ENCODE data around the gene COL13A1.

Gene COL13A1

DNA sequence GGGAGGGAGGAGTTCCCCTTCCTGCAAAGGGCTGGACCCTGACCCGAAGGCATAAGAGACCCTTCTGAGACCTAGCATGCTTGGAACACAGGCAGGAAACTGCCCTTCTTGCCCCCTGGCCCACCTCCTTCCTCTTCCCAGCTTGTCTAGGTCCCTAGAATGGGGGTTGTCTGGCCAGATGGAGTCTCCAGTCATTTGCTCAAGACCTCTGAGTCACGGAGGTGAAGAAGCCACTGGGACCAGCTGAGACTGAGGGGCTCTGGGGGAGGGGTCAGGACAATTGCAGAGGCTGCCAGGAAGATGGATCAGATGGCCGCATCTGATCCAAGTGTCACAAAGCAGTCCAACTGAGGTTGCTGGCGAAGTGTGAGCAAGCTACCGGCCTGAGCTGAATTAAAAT, 46.2 kb downstream of the COL13A1 start:
- DNase-seq: no peak

DNA sequence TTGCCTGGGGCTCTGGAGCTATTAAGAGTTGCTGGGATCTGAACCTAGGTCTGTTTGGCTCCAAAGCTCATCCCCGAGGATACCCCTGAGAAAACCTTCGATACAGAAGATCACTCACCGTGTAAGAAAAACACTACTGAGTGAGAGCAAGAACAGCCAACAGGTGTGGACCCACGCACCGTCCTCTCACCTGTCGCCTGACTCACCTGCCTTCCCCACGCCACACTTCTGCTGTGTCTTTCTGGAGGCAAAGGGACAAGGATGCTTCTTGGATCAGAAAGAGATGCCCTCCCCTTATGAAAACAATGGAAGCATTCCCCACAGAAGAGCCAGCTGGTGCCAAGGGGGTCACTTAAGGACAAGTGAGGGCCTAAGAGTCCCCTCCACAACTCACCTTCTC, 46.7 kb downstream of the COL13A1 start:
- no peak for DNase-seq

DNA sequence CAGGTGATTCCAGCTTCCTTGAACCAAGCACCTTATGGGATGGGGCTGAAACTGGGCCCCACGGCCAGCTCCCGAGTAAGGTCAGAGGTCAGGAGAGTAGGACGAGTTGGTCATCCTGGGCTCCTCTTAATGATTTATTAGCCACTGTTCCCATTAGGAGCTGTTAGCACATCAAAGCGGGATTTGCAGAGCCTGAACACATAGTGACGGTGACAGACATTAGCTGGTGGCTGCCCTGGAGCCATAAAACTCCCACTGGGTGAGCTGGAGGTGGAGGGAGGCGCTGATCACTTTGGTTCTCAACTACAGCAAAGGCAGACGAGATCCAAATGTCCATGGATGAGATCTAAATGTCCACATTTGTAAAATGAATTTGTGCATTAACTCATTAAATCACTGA, 48.1 kb downstream of the COL13A1 start:
- no peak for DNase-seq

DNA sequence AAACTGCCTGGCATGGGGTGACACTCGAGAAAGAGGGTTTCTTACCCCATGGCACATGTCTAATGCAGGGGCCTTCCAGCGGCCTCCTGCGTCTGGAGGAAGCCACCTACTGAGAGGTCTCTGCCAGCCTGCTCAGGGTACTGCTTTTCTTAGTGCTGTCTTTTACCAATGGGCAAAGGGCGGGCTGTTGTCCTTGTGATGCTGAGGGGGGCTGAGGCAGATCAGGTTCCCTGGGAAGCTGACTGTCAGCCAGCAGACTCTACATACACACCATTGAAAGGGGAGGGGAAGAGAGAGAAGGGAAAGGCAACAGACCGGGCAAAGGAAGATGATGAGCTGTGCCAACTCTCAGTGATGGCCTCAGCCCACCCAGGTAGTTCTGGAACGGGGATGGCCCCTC, 48.7 kb downstream of the COL13A1 start:
- no peak for DNase-seq

DNA sequence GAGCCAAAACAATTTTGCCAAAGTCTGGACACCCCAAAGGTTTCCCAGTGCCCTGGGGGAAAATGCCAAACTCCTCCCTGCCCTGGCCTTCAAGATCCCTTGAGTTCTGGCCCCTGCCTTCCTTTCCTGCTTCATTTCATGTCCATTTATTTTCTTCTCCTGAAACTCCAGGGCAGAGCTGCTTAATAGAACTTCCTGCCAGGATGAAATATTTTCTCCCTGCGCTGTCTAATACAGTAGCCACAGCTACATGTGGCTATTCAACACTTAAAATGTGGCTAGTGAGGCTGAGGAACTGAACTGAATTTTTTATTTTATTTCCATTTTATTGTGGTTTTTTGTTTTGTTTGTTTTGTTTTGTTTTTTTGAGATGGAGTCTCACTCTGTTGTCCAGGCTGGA, 49.6 kb downstream of the COL13A1 start:
- DNase-seq: no peak

DNA sequence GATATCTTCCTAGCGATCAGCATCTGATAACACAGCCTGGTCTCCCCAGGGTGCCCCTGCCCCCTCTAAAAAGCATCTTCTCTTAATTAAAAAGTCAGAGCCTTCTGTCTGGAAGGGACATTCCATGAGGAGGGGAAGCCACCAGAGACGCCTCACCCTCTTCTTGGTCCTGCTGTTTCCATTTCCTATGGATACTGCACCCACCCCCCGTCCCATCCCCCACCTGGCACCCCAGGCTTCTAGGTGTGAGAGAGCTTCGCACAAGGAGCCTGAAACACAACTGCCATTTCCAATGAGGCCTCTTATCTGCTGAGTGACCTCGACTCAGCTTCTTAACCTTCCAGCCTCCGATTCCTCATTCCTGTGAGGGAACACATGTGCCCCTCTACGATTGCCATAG, 51.4 kb downstream of the COL13A1 start:
- DNase-seq: no peak

DNA sequence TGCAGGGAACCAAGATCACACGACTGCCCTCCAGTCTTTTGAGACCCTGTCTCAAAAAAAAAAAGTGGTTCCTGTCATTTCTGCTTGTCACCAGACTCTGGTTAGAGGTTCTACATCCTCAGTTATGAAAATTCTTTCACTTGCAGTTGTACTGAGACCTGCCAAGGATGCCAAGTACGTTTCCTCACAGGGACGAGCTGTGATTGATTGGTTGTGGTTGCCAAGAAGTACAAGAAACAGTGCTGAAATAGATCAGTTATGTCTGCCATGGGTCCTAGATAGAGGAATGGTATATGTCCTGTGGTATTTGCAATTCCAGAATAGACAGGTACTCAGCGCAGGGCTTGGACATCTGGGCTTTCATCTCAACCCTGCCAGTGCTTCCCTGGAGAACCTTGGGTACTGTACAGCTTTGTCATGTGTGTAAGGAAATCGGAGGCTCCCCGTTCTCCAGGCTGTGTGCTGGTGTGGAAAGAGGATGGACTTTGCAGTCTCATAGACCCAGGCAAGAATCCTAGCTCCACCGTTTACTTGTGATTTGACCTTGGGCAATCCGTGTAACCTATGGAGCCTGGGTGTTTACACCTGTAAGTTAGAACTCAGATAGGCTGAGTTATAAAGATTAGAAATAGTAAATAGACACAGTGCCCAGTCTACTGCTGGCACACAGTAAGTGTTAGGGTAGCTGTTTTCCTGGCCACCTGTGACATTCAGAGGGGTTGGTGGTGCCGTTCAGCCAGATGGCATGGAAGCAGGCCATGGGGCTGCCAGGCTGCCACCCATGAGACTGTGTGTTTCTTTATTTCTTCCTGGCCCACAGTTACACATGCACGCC, 53.0 kb downstream of the COL13A1 start:
- DNase-seq: no peak

DNA sequence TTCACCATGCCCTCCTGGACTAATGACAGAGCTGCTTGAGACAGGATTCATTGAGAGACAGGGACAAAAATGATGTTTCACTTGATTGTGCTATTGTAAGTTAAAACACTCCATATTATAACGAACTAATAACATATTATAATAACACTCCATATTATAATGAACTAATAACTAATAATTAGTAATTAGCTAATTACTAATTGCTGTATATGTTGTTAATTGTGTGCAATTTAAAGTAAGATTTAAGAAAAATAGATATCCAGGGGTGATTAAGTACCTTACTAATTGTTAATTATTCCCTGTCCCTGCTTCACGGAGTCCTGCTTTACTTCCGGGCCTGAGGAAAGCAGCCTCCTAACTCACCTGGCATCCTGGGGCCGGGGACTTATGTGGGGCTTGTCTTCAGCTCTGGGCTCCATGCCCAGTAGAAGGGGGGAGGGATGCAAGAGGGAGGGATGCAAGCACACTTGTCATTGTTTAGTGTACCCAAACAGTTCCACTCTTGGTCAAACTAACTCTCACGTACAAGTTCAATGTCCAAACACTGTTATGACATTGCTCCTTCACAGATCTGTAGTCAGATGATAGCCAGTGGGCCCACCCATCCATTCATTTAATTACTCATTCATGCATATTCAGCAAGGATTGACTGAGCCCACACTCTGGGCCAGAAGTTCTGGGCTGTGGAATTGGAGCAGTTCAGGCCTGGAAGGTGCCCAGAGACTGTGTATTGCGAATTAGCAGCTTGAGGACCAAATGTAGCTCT, 53.8 kb downstream of the COL13A1 start:
- no peak for DNase-seq

DNA sequence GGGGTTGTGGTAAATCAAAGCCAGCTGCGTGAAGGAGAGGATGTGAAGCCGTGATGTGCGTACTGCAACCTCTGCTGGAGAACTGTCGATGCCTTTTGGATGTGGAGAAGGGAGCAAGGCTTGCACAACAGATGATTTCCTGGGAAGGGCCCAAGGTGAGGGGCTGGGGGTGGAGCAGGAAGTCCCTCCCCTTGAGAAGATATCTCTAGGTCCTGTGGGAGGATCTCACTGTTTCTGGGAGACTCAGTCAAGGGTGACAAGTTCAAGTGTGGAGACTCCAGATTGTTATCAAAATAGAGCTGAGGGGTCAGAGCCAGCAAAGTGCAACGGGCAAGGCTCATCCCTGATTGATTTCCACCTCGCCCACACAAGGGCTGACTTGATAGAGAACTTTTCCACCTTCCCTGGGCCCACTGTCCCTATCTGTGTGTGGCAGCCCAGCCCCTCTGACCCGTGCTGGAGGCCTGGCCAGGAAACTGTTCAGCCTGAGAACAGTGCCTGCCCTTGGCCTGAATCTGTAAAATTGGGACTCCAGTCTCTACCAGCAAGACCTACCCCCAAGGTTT, 55.0 kb downstream of the COL13A1 start:
- DNase-seq: no peak

DNA sequence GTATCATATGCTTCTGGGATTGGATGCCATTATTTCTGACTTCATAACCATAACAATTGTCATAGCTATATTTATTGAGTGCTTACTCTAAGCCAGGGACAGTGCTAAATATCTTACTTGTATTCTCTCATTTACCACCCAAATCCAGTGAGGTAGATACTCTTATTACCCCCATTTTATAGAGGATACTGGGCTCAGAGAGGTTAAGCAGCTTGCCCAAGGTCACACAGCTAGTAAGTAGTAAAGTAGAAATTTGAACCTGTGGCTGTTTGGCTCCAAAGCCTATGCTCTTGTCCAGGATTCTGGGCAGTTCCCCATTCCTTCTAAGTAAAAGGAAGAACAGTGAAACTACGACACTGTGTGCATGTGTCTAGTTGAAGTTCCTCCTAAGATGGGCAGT, 56.5 kb downstream of the COL13A1 start:
- DNase-seq: no peak

DNA sequence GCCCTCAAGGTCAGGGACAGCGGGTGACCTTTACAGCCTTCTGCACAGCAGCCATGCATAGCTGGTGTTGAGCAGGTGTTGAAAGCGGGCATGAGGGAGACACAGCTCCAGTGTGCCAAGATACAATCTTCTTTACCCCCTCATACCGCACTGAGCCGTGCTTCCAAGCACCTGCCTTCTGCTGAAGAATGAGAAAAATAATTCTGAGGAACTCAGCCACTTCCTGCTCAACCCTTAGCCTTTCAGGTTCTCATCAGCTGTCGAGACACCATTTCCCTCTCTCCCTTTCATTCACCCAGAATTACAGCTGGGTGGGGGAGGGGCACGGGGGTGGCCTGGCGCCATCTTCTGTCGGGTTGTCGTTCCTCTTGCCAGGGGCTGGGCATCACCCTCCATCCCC, 58.6 kb downstream of the COL13A1 start:
- DNase-seq: no peak

DNA sequence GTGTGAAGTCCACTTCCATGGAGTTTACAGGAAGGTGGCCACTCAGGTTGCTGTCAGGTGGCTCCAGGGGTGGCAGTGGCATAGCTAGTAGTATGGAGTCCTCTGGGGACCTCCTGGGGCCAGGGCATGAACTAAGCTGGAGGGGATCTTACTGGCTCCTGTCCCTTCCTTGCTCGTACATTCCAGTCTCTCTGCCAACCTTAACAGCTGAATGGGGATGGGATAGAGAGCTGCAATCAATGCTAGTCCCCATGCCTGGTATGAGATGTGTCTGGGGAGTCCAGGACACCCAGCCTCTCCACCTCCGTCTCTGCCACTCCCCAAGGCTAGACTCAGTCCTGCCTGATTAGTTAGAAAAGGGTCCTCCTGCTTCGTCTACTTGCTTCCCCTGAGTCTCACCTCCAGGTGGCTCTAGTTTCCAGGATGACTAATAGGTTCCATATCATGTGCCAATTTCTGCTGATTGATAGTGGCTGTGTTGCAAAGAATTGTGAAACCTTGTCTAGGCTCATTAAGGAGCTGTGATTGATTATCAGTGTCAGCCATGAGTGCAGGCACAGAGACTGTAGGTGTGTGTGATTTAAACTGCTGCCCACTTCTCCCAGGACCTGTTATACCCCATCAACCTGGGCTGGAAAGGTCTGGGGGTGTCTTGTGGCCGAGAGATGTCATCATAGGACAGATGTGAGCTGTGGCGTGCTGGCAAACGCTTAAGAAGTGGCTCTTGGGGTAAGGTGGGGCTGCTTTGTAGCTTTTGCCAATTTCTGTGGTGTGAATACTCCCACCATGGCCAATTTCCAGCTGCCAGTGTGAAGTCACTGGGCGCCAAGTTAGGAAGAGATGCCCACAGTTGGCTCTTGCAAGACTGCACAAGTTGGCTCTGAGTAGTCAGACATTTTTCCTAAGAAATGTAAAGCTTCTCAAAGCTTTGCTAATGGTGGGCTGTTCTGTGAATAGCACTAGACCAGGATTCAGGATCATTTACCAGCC, 59.8 kb downstream of the COL13A1 start:
- no peak for DNase-seq

DNA sequence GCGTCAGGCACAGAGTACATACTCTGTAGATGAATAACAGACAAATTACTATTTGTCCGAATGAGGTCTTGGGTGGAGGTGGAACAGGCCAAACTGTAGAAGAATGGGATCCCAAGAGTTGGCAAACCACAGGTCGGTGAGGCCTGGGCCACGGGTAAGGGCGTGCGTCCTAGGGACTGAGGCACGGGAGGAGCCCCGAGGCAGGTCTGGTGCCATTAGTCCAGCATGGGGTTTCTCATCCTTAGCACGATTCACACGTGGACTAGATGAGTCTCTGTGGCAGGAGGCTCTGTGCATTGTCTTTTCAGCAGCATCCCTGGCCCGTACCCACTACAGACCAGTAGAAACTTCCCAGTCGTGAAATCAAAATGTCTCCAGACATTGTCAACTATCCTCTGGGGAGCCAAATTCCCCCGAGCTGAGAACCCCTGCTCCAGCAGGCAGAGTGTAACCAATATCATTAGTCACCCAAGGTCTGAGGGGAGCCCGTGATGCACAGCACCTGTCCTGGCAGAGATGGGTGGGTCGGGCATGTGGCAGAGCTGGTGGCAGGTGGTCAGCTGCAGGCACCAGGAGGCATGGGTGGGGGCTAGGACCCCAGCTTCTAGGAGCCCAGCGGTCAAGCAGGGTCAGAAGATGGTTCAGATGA, 61.3 kb downstream of the COL13A1 start:
- no peak for DNase-seq

DNA sequence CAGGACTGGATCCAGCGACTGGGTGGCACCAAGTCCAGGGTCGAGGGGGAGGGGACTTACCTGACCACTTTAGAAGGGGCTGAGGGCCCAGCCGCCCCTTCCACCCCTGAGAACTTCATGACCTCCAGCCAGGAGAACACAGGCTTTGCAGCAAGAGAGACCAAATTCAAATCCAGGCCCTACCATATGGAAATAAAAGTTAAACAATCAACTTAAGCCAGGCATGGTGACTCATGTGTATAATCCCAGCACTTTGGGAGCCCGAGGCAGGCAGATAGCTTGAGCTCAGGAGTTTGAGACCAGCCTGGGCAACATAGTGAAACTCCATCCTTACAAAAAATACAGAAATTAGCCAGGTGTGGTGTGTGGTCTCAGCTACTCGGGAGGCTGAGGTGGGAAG, 61.9 kb downstream of the COL13A1 start:
- DNase-seq: no peak

DNA sequence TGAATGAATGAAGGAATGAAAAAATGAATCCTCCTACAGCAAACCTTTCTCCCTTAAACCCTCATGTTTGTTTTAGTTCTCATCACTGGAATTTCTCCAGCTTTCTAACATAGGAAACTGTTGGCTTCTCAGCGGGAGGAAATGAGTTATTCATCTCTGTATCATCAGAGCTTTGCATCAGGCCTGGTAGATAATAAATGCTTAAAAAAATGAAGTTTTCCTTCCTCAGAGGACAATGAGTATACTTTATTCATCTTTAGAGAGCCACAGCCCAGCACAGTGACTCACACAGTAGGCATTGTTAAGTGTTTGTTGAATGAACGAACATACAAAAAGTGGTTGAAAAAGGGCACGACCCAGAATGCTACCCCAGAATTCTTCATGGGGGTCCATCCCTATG, 62.6 kb downstream of the COL13A1 start:
- DNase-seq: no peak

DNA sequence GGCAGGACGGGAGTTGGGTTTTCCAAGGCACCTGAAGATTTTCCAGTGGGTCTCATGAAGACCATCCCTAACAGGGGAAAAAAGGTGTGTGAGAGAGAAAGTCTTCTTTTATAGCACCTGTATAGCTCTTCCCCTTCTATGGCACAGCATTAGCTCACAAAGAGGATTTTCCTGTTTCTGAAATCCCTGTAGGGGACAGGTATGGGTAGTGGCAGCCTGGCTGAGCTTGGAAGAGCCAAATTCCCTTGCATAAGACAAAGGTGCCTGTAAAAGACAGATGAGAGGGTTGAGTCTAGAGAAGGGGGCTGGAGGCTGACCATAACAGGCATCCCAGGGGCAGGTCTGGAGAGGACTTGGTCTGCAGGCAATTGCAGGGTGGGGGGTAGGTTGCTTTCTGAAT, 63.7 kb downstream of the COL13A1 start:
- DNase-seq: no peak

DNA sequence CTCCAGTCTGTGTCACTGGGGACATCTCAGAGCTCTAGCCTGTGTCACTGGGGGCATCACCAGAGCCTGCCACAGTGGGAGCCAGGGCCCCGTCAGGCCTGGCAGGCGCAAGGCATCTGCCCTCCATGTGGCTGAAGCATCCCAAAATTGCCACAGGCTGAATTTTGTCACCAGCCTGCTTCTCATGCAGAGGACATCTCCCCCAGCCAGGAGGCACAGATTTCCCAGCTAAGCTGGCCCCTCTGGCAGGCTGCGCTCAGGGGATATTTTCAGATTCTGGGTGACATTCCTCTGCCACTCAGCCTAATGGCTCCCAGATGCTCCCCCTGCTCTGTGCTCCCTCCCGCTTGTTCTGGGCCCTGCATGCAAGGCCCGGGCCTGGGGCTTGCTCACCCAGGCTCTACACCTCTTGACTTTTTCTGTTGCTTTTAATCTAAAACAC, 64.6 kb downstream of the COL13A1 start:
- no peak for DNase-seq

DNA sequence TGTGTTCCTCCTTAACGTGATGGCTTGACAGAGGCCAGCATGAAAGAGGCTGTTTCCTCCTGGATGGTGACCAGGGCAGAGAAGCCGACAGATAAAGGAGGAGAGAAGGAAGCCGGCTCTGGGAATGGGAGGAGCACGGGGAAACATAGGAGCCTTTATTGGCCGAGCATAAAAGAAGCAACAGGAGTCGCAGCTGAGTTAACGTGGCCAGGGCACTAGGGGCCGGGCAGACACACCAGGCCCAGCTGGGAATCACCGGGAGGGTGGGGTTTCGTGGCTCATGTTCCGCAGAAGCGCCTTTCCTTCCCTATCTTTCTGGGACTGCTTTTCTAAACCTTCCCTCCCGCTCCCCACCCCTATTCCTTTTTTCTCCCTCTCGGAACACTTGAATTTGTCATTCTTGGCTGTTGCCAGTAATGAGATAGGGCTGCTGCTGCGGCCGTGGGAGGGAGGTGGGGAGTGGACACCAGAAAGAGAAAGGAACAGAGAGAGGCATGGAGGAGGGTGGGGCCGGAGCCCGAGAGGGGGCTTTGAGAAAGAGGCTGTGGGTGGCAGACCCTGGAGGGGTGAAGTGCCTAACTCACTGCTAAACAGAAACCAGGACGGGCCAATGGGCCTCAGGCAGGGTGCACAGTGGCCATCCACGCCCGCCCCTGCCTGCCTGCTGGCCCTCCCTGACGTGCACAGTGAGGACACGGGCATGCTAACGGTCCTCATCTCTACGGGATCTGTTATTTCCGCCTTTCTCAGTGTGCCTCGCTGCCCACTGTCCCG, 65.2 kb downstream of the COL13A1 start:
- no peak for DNase-seq

DNA sequence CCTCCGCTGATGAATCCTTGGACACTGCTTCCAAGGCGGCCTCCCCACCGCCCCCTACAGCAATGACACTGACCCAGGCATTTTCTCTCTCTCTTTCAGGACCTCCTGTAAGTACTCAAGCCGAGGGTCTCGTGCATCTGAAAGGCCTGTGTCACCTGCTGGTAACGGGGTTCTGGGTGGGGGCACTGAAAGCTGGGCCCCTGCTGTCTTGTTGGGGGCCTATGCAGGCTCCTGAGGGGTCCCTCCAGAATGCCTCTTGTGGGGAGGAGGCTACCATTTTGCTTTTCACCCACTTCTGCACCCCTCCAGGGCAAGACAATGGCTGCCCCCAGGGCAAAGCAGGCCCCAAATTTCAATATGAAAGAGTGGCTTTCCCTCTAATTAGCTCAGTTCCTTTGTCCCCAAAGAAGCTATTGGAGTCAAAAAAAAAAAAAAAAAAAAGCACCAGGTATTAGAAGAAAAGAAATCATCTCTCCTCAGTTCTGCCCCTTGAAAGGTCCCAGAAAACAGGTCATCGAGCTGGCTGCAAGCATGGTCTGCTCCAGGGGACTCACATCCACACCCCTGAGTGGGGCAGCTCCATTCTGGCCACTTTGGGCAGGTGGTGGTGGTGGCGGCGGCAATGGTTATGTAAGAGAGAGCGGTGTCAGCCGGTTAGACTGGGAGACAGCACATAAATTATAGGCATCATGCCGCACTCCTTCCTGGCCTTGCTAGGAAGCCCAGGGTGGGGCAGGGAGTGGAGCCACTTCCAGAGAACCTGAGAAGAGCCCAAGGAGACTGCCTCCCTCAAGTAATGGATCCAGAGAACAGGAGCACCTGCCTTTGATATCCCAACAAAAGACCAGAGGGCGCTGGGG, 66.2 kb downstream of the COL13A1 start:
- DNase-seq: no peak

DNA sequence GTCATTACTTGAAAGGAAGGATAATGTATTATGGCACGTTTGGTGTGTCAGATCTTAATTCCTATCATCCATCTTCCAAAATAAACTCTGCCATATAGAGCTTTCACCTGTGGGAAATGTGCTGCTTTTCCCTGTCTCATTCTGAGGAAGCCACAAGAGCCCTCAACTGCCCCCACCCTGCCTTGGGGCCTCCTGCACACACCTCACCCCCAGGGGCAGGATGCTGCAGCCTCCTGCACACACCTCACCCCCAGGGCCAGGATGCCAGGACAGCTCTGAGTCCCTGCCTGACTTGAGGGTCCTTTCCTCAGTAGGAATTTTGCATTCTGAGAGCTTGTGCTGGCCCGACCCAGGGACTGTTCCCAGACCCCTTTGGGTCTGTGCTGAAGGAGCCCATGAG, 67.1 kb downstream of the COL13A1 start:
- no peak for DNase-seq
